ENCODE data around the gene BOD1L1.

Gene BOD1L1

DNA sequence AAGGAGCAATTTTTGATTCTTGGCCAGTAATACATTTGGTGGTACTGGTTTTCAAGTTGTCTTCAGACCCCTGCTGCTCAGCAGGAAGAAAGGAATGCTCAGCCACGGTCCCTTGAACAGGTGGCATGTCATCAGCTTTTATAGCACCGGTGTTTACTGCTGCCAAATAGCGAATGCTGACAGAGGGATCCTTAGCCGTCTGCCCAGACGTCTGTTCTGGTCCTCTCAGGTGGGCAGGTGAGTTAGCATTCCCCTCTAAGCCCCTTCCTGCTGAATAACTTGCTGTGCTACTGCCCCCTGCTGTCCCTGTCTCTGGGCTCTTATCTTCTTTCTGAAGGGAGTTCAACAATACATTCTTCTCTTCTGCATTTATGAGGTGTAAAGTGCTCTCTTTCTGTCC is 28.4 kb downstream of the BOD1L1 start:
- TF ChIP-seq, protein P1, sequence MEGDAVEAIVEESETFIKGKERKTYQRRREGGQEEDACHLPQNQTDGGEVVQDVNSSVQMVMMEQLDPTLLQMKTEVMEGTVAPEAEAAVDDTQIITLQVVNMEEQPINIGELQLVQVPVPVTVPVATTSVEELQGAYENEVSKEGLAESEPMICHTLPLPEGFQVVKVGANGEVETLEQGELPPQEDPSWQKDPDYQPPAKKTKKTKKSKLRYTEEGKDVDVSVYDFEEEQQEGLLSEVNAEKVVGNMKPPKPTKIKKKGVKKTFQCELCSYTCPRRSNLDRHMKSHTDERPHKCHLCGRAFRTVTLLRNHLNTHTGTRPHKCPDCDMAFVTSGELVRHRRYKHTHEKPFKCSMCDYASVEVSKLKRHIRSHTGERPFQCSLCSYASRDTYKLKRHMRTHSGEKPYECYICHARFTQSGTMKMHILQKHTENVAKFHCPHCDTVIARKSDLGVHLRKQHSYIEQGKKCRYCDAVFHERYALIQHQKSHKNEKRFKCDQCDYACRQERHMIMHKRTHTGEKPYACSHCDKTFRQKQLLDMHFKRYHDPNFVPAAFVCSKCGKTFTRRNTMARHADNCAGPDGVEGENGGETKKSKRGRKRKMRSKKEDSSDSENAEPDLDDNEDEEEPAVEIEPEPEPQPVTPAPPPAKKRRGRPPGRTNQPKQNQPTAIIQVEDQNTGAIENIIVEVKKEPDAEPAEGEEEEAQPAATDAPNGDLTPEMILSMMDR (conservative IDR thresholded peaks at IDR 0.05; ENCODE audit: low read depth, low read length): 0 out of 2 replicates have a peak, but pooled peaks have one; percentile 22
- no peak overlapping the region for H3K9ac ChIP-seq
- no peaks in the 10 kb centered on the region for H3K36me3 ChIP-seq (ENCODE audit: insufficient read depth)
- no peak overlapping the region for H3K27ac ChIP-seq
- no peak overlapping the region for H3K4me3 ChIP-seq (IDR thresholded peaks at IDR 0.05; ENCODE audit: insufficient read depth, low read depth, low read length)
- no peak overlapping the region for H2AFZ ChIP-seq (ENCODE audit: low read depth)
- no peaks in the 10 kb centered on the region for H3K79me2 ChIP-seq (ENCODE audit: insufficient read depth, low read depth)
- no peak overlapping the region for H3K4me2 ChIP-seq
- H3K27me3 ChIP-seq (ENCODE audit: insufficient read depth, low read depth): no peaks in the 10 kb centered on the region
- peaks cover 18% of the 10 kb centered on the region for H3K4me1 ChIP-seq (ENCODE audit: low read depth, poor library complexity, severe bottlenecking)
- no peaks in the 10 kb centered on the region for H4K20me1 ChIP-seq (ENCODE audit: insufficient read depth)

DNA sequence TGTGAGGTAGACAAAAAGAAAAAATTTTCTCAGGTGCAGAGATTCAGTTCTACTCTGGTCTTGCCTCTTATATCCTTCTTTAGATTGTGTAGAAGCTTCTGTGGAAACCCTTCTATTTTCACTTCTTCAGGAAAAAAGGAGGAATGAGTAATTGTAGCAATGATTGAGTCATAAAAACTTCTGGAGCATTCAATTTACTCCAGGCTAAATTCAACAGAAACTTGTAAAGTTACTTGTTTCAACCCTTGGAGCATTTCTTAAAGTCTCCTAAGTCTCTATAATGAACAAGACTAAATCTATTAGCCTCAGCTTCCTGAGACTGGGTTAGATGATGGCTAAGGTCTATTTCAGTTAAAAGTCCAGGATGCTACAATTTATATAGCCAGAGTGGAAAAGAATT is 29.9 kb downstream of the BOD1L1 start:
- Histone ChIP-seq H3K4me3 (IDR thresholded peaks at IDR 0.05; ENCODE audit: insufficient read depth, low read depth, low read length) (no peak overlapping the region), H3K4me1 (ENCODE audit: low read depth, poor library complexity, severe bottlenecking) (peaks cover 17% of the 10 kb centered on the region), H4K20me1 (ENCODE audit: insufficient read depth) (no peaks in the 10 kb centered on the region), H3K27me3 (ENCODE audit: insufficient read depth, low read depth) (no peaks in the 10 kb centered on the region), H3K27ac (no peak overlapping the region), H3K4me2 (no peak overlapping the region), H2AFZ (ENCODE audit: low read depth) (no peak overlapping the region), H3K36me3 (ENCODE audit: insufficient read depth) (no peaks in the 10 kb centered on the region), H3K9ac (no peak overlapping the region), H3K79me2 (ENCODE audit: insufficient read depth, low read depth) (no peaks in the 10 kb centered on the region)
- TF ChIP-seq, protein P1 (conservative IDR thresholded peaks at IDR 0.05; ENCODE audit: low read depth, low read length): no peak

DNA sequence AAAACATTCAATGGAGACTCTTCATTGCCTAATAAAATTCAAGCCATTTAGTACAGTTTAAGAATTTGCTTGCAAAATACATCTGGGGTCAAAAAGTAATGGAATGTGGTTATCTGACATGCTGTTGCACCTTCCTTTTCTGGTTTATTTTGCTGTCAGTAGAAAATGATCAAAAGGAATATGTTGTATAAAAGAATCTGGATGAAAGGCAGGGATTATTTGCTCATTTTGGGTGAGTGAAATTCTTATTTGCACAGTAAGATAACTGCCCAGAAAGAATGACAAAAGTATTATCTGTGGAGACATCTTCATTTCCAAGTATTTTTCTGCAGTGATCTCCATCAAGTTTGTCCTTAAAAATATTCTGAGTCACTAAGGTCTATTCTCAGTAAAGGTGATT is 30.4 kb downstream of the BOD1L1 start:
- no peak overlapping the region for H3K4me2 ChIP-seq
- H4K20me1 ChIP-seq (ENCODE audit: insufficient read depth): no peaks in the 10 kb centered on the region
- no peaks in the 10 kb centered on the region for H3K27me3 ChIP-seq (ENCODE audit: insufficient read depth, low read depth)
- no peak overlapping the region for H3K4me3 ChIP-seq (IDR thresholded peaks at IDR 0.05; ENCODE audit: insufficient read depth, low read depth, low read length)
- H3K79me2 ChIP-seq (ENCODE audit: insufficient read depth, low read depth): no peaks in the 10 kb centered on the region
- no peak overlapping the region for H2AFZ ChIP-seq (ENCODE audit: low read depth)
- peaks cover 13% of the 10 kb centered on the region for H3K4me1 ChIP-seq (ENCODE audit: low read depth, poor library complexity, severe bottlenecking)
- TF ChIP-seq, protein P1 (conservative IDR thresholded peaks at IDR 0.05; ENCODE audit: low read depth, low read length): no peak
- no peak overlapping the region for H3K9ac ChIP-seq
- H3K36me3 ChIP-seq (ENCODE audit: insufficient read depth): no peaks in the 10 kb centered on the region
- H3K27ac ChIP-seq: no peak overlapping the region

DNA sequence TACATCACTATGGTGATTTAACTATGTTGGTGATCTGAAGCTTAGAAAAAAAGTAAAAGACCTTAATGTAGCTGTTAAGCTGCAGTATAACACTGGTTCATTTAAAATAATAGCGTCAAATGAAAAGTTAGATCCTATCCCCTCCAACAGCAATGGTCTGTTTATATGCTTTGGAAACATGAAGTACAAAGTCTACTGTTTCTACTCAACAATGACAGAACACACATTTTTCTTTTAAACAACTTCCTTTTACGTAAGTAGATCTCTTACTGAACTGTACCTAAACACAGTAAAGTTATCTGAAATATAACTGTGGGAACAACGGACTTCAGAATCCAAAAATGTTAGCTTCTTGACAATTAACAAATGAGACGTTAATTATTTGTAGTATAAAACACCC is 35.3 kb downstream of the BOD1L1 start:
- Histone ChIP-seq H3K27ac (no peak overlapping the region), H2AFZ (ENCODE audit: low read depth) (no peak overlapping the region), H3K9ac (no peak overlapping the region), H3K4me3 (IDR thresholded peaks at IDR 0.05; ENCODE audit: insufficient read depth, low read depth, low read length) (no peak overlapping the region), H3K79me2 (ENCODE audit: insufficient read depth, low read depth) (no peaks in the 10 kb centered on the region), H3K4me2 (no peak overlapping the region), H4K20me1 (ENCODE audit: insufficient read depth) (no peaks in the 10 kb centered on the region), H3K4me1 (ENCODE audit: low read depth, poor library complexity, severe bottlenecking) (peaks cover 4% of the 10 kb centered on the region), H3K27me3 (ENCODE audit: insufficient read depth, low read depth) (no peaks in the 10 kb centered on the region), H3K36me3 (ENCODE audit: insufficient read depth) (no peaks in the 10 kb centered on the region)
- TF ChIP-seq, protein P1 (conservative IDR thresholded peaks at IDR 0.05; ENCODE audit: low read depth, low read length): no peak
